ENCODE data around the gene CDKN2C.

DNA sequence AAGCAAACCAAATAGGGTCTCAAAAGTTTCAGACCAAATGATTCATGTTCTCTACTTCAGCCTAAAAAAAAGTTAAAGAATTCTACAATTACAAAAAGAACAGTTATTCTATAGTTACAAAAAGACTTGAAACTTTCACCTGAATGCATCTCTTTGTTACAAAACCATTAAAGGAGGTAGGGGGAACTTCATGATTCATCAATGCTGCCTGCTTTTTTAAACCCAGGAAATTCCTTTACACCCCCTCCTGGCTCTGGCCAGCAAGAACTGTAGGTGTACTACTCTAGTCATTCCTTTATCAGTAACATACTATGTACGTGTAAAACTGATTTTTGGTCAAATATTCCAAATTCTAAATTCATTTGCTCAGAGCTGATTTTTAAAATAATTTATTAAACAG, 14.9 kb upstream of the CDKN2C start:
- no peak for TF ChIP-seq POLR2AphosphoS5 (IDR thresholded peaks at IDR 0.05; ENCODE audit: low read depth, low read length)
- no peak for TF ChIP-seq TAF1 (IDR thresholded peaks at IDR 0.05; ENCODE audit: low read depth, low read length)

Data from GM12891 (cell line).